ENCODE data around the gene HOXA6. TPM values are rescaled to one million over a fixed set of nuclear protein-coding genes. Genes with fewer than 3 reads are reported as not detected.

HOXA6 gene
- polyA plus RNA-seq, 2 of the 4 experiments (the other 2 are of a cell fraction) = 0.90 to 2.1 TPM

GRCh38 chr7:27138985-27139333, 8.6 kb downstream of the HOXA6 start:
- no peak overlapping the region for H3K4me2 ChIP-seq
- no peaks in the 10 kb centered on the region for H3K9me3 ChIP-seq
- WGBS (ENCODE audit: missing lambda C conversion rate) = 88% methylated on average over 11 of the region's 11 CpGs
- FAIRE-seq (no peak), DNase-seq (ENCODE audit: low read depth in 1 of 2, low spot score in 1 of 2) (no peak), ATAC-seq (no peak)
- TF ChIP-seq EHMT2 (IDR thresholded peaks at IDR 0.05; ENCODE audit: low read depth) = no peak
- TF ChIP-seq ZNF302 (CRISPR knock-in tag; IDR thresholded peaks at IDR 0.05) = no peak
- no peak for TF ChIP-seq RCOR1 (IDR thresholded peaks at IDR 0.05; ENCODE audit: low read depth, low read length)
- TF ChIP-seq MAZ (IDR thresholded peaks at IDR 0.05; ENCODE audit: borderline replicate concordance, low read depth, low read length) = no peak
- TF ChIP-seq ESRRA (IDR thresholded peaks at IDR 0.05; ENCODE audit: borderline replicate concordance, low read length) = no peak
- no peak for TF ChIP-seq TP53 (CRISPR knock-in tag; IDR thresholded peaks at IDR 0.05)
- TF ChIP-seq BHLHE40 (IDR thresholded peaks at IDR 0.05; ENCODE audit: low read depth, low read length) = no peak
- TF ChIP-seq, protein P1, sequence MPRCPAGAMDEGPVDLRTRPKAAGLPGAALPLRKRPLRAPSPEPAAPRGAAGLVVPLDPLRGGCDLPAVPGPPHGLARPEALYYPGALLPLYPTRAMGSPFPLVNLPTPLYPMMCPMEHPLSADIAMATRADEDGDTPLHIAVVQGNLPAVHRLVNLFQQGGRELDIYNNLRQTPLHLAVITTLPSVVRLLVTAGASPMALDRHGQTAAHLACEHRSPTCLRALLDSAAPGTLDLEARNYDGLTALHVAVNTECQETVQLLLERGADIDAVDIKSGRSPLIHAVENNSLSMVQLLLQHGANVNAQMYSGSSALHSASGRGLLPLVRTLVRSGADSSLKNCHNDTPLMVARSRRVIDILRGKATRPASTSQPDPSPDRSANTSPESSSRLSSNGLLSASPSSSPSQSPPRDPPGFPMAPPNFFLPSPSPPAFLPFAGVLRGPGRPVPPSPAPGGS (IDR thresholded peaks at IDR 0.05) = no peak
- TF ChIP-seq FOSL2 (IDR thresholded peaks at IDR 0.05) = no peak
- TF ChIP-seq FOSL2 (CRISPR knock-in tag; IDR thresholded peaks at IDR 0.05) = no peak
- no peak for TF ChIP-seq NR3C1 (IDR thresholded peaks at IDR 0.05)
- no peak for TF ChIP-seq RFX5 (IDR thresholded peaks at IDR 0.05)
- no peak for TF ChIP-seq MAFK (IDR thresholded peaks at IDR 0.05; ENCODE audit: partially characterized antibody)
- no peak for TF ChIP-seq KDM5A (IDR thresholded peaks at IDR 0.05)
- no peak for TF ChIP-seq HEYL (CRISPR knock-in tag; IDR thresholded peaks at IDR 0.05)
- no peak overlapping the region; a peak in 1 of 6 replicates for H3K27ac ChIP-seq
- POLR2A ChIA-PET = no interaction called here
- peaks cover 45% of the 10 kb centered on the region for H3K4me1 ChIP-seq
- no peak overlapping the region for H3K4me3 ChIP-seq
- CTCF ChIA-PET = interaction anchor here (1.3 to 2.8 kb wide), 2 partner anchors 8 to 30 kb away, joined by 3 to 6 read pairs; partner anchors contain the start of gene HOXA4

- H3K27ac ChIP-seq = peak overlapping the region in 1 of 2 experiments; percentile 19; a peak in 1 of 6 replicates
- no peaks in the 10 kb centered on the region for H3K9me3 ChIP-seq
- ChIA-PET POLR2A (no interaction called here), CTCF (no interaction called here)
- no peak overlapping the region for H3K4me3 ChIP-seq
- 0 out of 3 replicates have a peak overlapping the region, but pooled peaks have one; percentile 5 for H3K4me2 ChIP-seq
- DNase-seq (ENCODE audit: low read depth in 1 of 2, low spot score in 1 of 2) (no peak), FAIRE-seq (no peak), ATAC-seq (no peak)
- H3K4me1 ChIP-seq = peaks cover 50% of the 10 kb centered on the region
- WGBS (ENCODE audit: missing lambda C conversion rate) = 97% methylated on average over 1 of the region's 1 CpG
- TF ChIP-seq, protein P2, sequence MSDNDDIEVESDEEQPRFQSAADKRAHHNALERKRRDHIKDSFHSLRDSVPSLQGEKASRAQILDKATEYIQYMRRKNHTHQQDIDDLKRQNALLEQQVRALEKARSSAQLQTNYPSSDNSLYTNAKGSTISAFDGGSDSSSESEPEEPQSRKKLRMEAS (IDR thresholded peaks at IDR 0.05) = no peak
- TF ChIP-seq CBX2 (IDR thresholded peaks at IDR 0.05; ENCODE audit: borderline replicate concordance, low read depth) = no peak
Measured at GRCh38 chr7:27138472-27138871, 9.1 kb downstream of the HOXA6 start.

- ChIA-PET POLR2A (no interaction called here), CTCF (no interaction called here)
- Histone ChIP-seq H3K4me1 (peaks cover 52% of the 10 kb centered on the region), H3K27ac (peak overlapping the region in 1 of 2 experiments; percentile 82; a peak in 1 of 6 replicates), H3K4me3 (no peak overlapping the region), H3K9me3 (no peaks in the 10 kb centered on the region), H3K4me2 (peak overlapping the region; percentile 5; the same call in 1 of the 3 replicates)
- DNase-seq (ENCODE audit: low read depth in 1 of 2, low spot score in 1 of 2) = peak in 1 of 2 experiments; percentile 36
- no peak for ATAC-seq
- TF ChIP-seq HOXB13 (CRISPR knock-in tag; IDR thresholded peaks at IDR 0.05; ENCODE audit: low read depth) (no peak), KDM1A (IDR thresholded peaks at IDR 0.05; ENCODE audit: low read depth) (no peak), EHF (CRISPR knock-in tag; IDR thresholded peaks at IDR 0.05) (no peak), POLR2A (IDR thresholded peaks at IDR 0.05; ENCODE audit: low read length) (no peak), NR3C1 (IDR thresholded peaks at IDR 0.05) (no peak), RNF2 (IDR thresholded peaks at IDR 0.05; ENCODE audit: borderline replicate concordance, low read depth) (no peak), RFX5 (IDR thresholded peaks at IDR 0.05) (no peak), PBX3 (IDR thresholded peaks at IDR 0.05) (no peak), ZSCAN20 (CRISPR knock-in tag; IDR thresholded peaks at IDR 0.05) (no peak), BHLHE40 (IDR thresholded peaks at IDR 0.05; ENCODE audit: low read depth, low read length) (no peak), NFE2L2 (conservative IDR thresholded peaks at IDR 0.05; ENCODE audit: low read length) (no peak), RCOR1 (IDR thresholded peaks at IDR 0.05; ENCODE audit: low read depth, low read length) (no peak), FOXS1 (CRISPR knock-in tag; IDR thresholded peaks at IDR 0.05) (no peak), POLR2AphosphoS2 (conservative IDR thresholded peaks at IDR 0.05; ENCODE audit: low read length) (no peak), ZNF302 (CRISPR knock-in tag; IDR thresholded peaks at IDR 0.05) (no peak), ESRRA (IDR thresholded peaks at IDR 0.05; ENCODE audit: borderline replicate concordance, low read length) (no peak), HDAC2 (IDR thresholded peaks at IDR 0.05) (no peak)
- no peak for FAIRE-seq
- WGBS (ENCODE audit: missing lambda C conversion rate) = 93% methylated on average over 2 of the region's 2 CpGs
Measured at GRCh38 chr7:27137640-27138315, 9.8 kb downstream of the HOXA6 start.
